Measurements from ENCODE around the gene BRSK1.

BRSK1 gene

GRCh38 chr19:55352549-55353145 is 68.8 kb downstream of the BRSK1 start:
- no peak for DNase-seq

- no peak for DNase-seq
Measured at GRCh38 chr19:55353356-55353802, 69.6 kb downstream of the BRSK1 start.

- peak in 9 of 51 donors; percentile 6 to 58 (median 21) for DNase-seq
Measured at GRCh38 chr19:55353803-55354697, 70.3 kb downstream of the BRSK1 start.

- no peak for DNase-seq
Measured at GRCh38 chr19:55354698-55355212, 71.0 kb downstream of the BRSK1 start, which contains the start of gene COX6B2. TSS of gene COX6B2 (minus strand) at chr19:55354719. CDS start at chr19:55354521, 198 bp downstream.

GRCh38 chr19:55355213-55355821 is 71.5 kb downstream of the BRSK1 start:
- no peak for DNase-seq

GRCh38 chr19:55358493-55358892 is 74.7 kb downstream of the BRSK1 start:
- no peak for DNase-seq

- no peak for DNase-seq
Measured at GRCh38 chr19:55358943-55359908, 75.4 kb downstream of the BRSK1 start.

GRCh38 chr19:55360902-55361301 is 77.1 kb downstream of the BRSK1 start:
- DNase-seq, result no peak
